PC-9 (cell line): ENCODE results near the gene CRY2.

ENCODE experiments used
- EZH2 ChIP-seq: fragments of 200-600 bp; sonication (generic); IDR thresholded peaks from 2 replicates; pipeline ENCODE4 v1.8.0; 2017; ENCODE audit warnings: antibody characterized with exemption, low read depth
- TF ChIP-seq, protein P1 (sequence below): fragments of 200-600 bp; sonication (generic); conservative IDR thresholded peaks from 2 replicates; pipeline ENCODE4 v1.6.1; 2017; ENCODE audit warnings: mixed run types, antibody characterized with exemption, mild to moderate bottlenecking, moderate library complexity

DNA sequence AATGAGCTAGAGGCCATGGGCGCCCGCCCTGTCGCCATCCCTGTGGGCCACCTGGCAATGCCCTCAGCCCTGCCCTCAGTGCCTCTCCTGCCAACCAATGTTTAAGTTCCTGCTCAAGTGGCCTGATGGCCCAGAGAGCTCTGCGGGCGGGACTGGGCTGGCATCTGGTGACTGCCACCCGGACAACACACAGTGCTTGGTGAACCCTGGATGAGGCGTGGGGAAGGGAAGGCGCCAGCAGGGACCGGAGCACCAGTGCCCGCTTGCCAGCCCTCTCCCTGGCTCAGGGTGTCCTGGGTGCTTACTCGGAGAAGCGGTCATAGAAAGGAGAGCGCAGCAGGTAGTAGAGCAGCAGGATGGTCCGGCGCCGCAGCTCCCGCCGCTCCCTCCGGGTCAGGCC, 66.2 kb downstream of the CRY2 start:
- TF ChIP-seq, protein P1, sequence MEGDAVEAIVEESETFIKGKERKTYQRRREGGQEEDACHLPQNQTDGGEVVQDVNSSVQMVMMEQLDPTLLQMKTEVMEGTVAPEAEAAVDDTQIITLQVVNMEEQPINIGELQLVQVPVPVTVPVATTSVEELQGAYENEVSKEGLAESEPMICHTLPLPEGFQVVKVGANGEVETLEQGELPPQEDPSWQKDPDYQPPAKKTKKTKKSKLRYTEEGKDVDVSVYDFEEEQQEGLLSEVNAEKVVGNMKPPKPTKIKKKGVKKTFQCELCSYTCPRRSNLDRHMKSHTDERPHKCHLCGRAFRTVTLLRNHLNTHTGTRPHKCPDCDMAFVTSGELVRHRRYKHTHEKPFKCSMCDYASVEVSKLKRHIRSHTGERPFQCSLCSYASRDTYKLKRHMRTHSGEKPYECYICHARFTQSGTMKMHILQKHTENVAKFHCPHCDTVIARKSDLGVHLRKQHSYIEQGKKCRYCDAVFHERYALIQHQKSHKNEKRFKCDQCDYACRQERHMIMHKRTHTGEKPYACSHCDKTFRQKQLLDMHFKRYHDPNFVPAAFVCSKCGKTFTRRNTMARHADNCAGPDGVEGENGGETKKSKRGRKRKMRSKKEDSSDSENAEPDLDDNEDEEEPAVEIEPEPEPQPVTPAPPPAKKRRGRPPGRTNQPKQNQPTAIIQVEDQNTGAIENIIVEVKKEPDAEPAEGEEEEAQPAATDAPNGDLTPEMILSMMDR: no peak
- TF ChIP-seq EZH2: no peak
